HG03558 (cell line): Measurements from ENCODE around the gene BTN3A1.
"Not testable (repeated sequence)": the region's sequence is repeated elsewhere in the genome, so short reads cannot be mapped to it uniquely, and the experiment has no call there.

Source experiments
- ATAC-seq: cut with Tn5 transposase; IDR thresholded peaks from one replicate; pipeline ENCODE4 v1.9.1; 2021; ENCODE audit warnings: moderate number of reproducible peaks; ENCODE audit not compliant: unreplicated experiment; ENCODE audit errors: extremely low read depth

Gene BTN3A1

GRCh38 chr6:26378143-26378542, 23.9 kb upstream of the BTN3A1 start:
- ATAC-seq = not testable (repeated sequence)

GRCh38 chr6:26379292-26379691, 22.8 kb upstream of the BTN3A1 start:
- ATAC-seq = no peak

- ATAC-seq = no peak
These were observed 22.3 kb upstream of the BTN3A1 start for GRCh38 chr6:26379740-26380139.

- ATAC-seq = no peak
These were observed 21.8 kb upstream of the BTN3A1 start for GRCh38 chr6:26380256-26380655.

- ATAC-seq = no peak
These were observed 20.0 kb upstream of the BTN3A1 start for GRCh38 chr6:26382121-26382520.

- ATAC-seq = no peak
These were observed 18.3 kb upstream of the BTN3A1 start for GRCh38 chr6:26383624-26384417.

GRCh38 chr6:26385734-26386125, 16.3 kb upstream of the BTN3A1 start:
- ATAC-seq = no peak

GRCh38 chr6:26387565-26387964, 14.5 kb upstream of the BTN3A1 start:
- ATAC-seq = no peak

GRCh38 chr6:26388014-26388413, 14.1 kb upstream of the BTN3A1 start:
- ATAC-seq = no peak

GRCh38 chr6:26388441-26388840, 13.6 kb upstream of the BTN3A1 start:
- ATAC-seq = no peak

- ATAC-seq = no peak
These were observed 12.7 kb upstream of the BTN3A1 start for GRCh38 chr6:26389349-26389894.

GRCh38 chr6:26390531-26390930, 11.5 kb upstream of the BTN3A1 start:
- no peak for ATAC-seq

GRCh38 chr6:26392932-26393636, 9.0 kb upstream of the BTN3A1 start:
- ATAC-seq = no peak

- ATAC-seq = no peak
These were observed 7.8 kb upstream of the BTN3A1 start for GRCh38 chr6:26394289-26394688.

GRCh38 chr6:26398555-26398954, 3.5 kb upstream of the BTN3A1 start:
- ATAC-seq = no peak

- no peak for ATAC-seq
These were observed 1.4 kb upstream of the BTN3A1 start for GRCh38 chr6:26400626-26401025.

GRCh38 chr6:26401389-26401986, 587 bp upstream of the BTN3A1 start:
- ATAC-seq = no peak

- no peak for ATAC-seq
These were observed 1.8 kb downstream of the BTN3A1 start for GRCh38 chr6:26403893-26404292.

GRCh38 chr6:26404546-26404945, 2.5 kb downstream of the BTN3A1 start:
- no peak for ATAC-seq

- no peak for ATAC-seq
These were observed 7.0 kb downstream of the BTN3A1 start for GRCh38 chr6:26408828-26409730.
